SJCRH30 (cell line): ENCODE results near the gene CELSR1. TPM values are rescaled to one million over a fixed set of nuclear protein-coding genes. Genes with fewer than 3 reads are reported as not detected.
"Not testable (repeated sequence)": the region's sequence is repeated elsewhere in the genome, so short reads cannot be mapped to it uniquely, and the experiment has no call there.

Source experiments
- DNase-seq, 2 experiments: peaks; one replicate each; pipeline ENCODE4 v3.0.0-alpha.2; 2015 to 2020
- H3K27ac ChIP-seq: fragments of 250-450 bp; sonication (Bioruptor Pico); 2 replicates; pipeline ENCODE4 v1.5.1; 2020; ENCODE audit warnings: mild to moderate bottlenecking, moderate library complexity
- H3K27me3 ChIP-seq: fragments of 250-450 bp; sonication (Bioruptor Pico); 2 replicates; pipeline ENCODE4 v1.5.1; 2020; ENCODE audit warnings: mild to moderate bottlenecking, moderate library complexity
- H3K36me3 ChIP-seq: fragments of 250-450 bp; sonication (Bioruptor Pico); 2 replicates; pipeline ENCODE4 v1.5.1; 2020; ENCODE audit warnings: mild to moderate bottlenecking, moderate library complexity
- H3K4me1 ChIP-seq: fragments of 250-450 bp; sonication (Bioruptor Pico); 2 replicates; pipeline ENCODE4 v1.5.1; 2020; ENCODE audit warnings: mild to moderate bottlenecking, moderate library complexity
- H3K4me3 ChIP-seq: fragments of 250-450 bp; sonication (Bioruptor Pico); 2 replicates; pipeline ENCODE4 v1.5.1; 2020; ENCODE audit warnings: mild to moderate bottlenecking, moderate library complexity
- H3K9me3 ChIP-seq: fragments of 250-450 bp; sonication (Bioruptor Pico); replicated peaks from 2 replicates; pipeline ENCODE4 v1.5.1; 2020; ENCODE audit warnings: mild to moderate bottlenecking, moderate library complexity
- total RNA-seq: library from RNA; depleted of rRNA; stranded (reverse); fragments of >200 nt; shearing (Covaris generic); gene quantifications from 2 replicates; pipeline ENCODE4 v1.2.3, GENCODE V29; 2014

The CELSR1 gene
- total RNA-seq, 1 experiment from 2014 or later = not detected

GRCh38 chr22:46484156-46484860, 53.1 kb downstream of the CELSR1 start:
- H3K4me1 ChIP-seq = no peaks in the 10 kb centered on the region
- no peak overlapping the region for H3K4me3 ChIP-seq
- no peaks in the 10 kb centered on the region for H3K36me3 ChIP-seq
- peaks cover 10% of the 10 kb centered on the region for H3K27me3 ChIP-seq
- no peak overlapping the region for H3K27ac ChIP-seq
- peaks cover 5% of the 10 kb centered on the region; the same call in 1 of the 2 replicates for H3K9me3 ChIP-seq
- no peak for DNase-seq

GRCh38 chr22:46483353-46483752, 54.1 kb downstream of the CELSR1 start:
- Histone ChIP-seq H3K4me1 (no peaks in the 10 kb centered on the region), H3K4me3 (no peak overlapping the region), H3K27ac (no peak overlapping the region), H3K27me3 (peaks cover 17% of the 10 kb centered on the region), H3K36me3 (no peaks in the 10 kb centered on the region), H3K9me3 (peaks cover 5% of the 10 kb centered on the region; the same call in 1 of the 2 replicates)
- DNase-seq = no peak

DNA sequence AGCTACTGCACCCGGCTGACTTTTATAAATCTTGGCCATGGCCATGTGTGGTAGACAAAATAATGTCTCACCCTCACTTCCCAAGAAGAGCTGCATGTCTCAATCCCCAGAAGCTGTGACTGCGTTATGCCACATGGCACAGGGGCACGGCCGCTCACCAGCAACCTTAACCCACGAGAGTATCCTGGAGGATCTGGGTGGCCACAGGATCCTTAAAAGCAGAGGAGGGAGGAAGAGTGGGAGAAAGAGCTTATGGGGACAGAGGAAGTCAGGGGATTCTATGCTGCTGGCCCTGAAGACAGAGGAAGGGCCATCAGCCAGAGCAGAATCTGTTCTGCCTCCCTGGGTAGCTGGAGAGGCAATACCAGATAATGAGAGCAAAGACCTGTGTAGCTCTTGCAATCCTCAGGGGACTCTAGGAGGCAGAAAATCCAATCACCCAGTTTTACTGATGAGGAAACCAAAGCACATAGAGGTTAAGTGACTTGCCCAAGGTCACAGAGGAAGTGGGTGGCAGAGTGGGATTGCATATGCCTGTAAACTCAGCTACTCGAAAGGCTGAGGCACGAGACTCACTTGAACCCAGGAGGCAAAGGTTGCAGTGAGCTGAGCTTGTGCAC, 55.3 kb downstream of the CELSR1 start:
- H3K27me3 ChIP-seq = peaks cover 17% of the 10 kb centered on the region
- DNase-seq = no peak
- no peak overlapping the region for H3K4me3 ChIP-seq
- H3K27ac ChIP-seq = no peak overlapping the region
- no peaks in the 10 kb centered on the region for H3K36me3 ChIP-seq
- H3K4me1 ChIP-seq = no peaks in the 10 kb centered on the region
- peaks cover 5% of the 10 kb centered on the region; the same call in 1 of the 2 replicates for H3K9me3 ChIP-seq

- peaks cover 5% of the 10 kb centered on the region; the same call in 1 of the 2 replicates for H3K9me3 ChIP-seq
- H3K4me1 ChIP-seq = no peaks in the 10 kb centered on the region
- H3K4me3 ChIP-seq = no peak overlapping the region
- DNase-seq = no peak
- peaks cover 17% of the 10 kb centered on the region for H3K27me3 ChIP-seq
- H3K36me3 ChIP-seq = no peaks in the 10 kb centered on the region
- H3K27ac ChIP-seq = no peak overlapping the region
These were observed 56.0 kb downstream of the CELSR1 start for GRCh38 chr22:46481386-46481785.

GRCh38 chr22:46480396-46480795, 57.0 kb downstream of the CELSR1 start:
- Histone ChIP-seq H3K27me3 (peaks cover 17% of the 10 kb centered on the region), H3K4me1 (no peaks in the 10 kb centered on the region), H3K9me3 (peaks cover 5% of the 10 kb centered on the region; the same call in 1 of the 2 replicates), H3K4me3 (no peak overlapping the region), H3K27ac (no peak overlapping the region), H3K36me3 (no peaks in the 10 kb centered on the region)
- DNase-seq = no peak

DNA sequence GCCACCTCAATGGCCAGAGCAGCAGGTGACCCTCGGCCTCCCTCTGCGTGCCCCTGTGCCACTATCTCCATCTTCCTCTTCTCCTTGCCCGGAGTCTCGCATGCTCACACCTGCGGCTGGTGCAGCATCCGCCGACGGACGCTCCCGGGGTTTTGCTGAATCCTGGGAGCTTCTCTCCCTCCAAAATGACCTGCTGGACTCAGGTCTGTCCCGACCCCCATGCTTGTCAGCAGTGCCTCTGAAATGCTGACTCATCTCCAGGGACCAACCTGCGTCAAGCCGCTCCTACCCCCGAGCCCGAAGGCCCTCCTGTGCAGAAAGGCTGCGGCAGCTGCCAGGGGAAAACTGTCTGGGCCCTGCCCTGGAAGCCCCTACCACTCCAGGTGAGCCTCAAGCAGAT, 58.4 kb downstream of the CELSR1 start:
- no peak overlapping the region for H3K27ac ChIP-seq
- no peaks in the 10 kb centered on the region for H3K4me1 ChIP-seq
- H3K27me3 ChIP-seq = peaks cover 20% of the 10 kb centered on the region
- no peak overlapping the region for H3K4me3 ChIP-seq
- no peaks in the 10 kb centered on the region for H3K36me3 ChIP-seq
- no peak for DNase-seq
- H3K9me3 ChIP-seq = peaks cover 5% of the 10 kb centered on the region; the same call in 1 of the 2 replicates

DNA sequence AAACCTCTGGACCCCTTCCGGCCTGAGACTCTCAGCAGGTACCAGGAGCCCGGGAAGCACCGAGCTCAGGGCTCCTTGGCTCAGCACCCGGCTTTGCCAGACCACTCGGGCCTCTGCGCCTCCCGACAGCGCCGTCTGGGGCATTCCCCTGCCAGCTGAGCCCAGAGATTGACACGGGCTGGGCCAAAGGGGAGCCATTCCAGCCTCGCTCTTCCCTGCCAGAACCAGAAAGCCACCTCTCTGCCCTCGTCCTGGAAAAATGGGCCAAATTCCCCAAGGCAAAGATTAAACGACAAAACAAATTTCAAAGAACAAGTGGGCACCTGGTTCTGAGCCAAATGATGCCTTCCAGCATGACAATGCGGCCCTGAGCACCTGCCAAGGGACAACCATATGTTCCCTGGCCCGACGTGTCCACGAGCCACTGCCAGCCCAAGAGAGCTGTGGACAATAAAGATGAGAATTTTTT, 59.3 kb downstream of the CELSR1 start:
- DNase-seq = no peak
- H3K27me3 ChIP-seq = peaks cover 23% of the 10 kb centered on the region
- no peak overlapping the region for H3K4me3 ChIP-seq
- H3K36me3 ChIP-seq = no peaks in the 10 kb centered on the region
- H3K9me3 ChIP-seq = peaks cover 5% of the 10 kb centered on the region; the same call in 1 of the 2 replicates
- no peaks in the 10 kb centered on the region for H3K4me1 ChIP-seq
- no peak overlapping the region for H3K27ac ChIP-seq

GRCh38 chr22:46476547-46476941, 60.9 kb downstream of the CELSR1 start:
- Histone ChIP-seq H3K27me3 (peaks cover 21% of the 10 kb centered on the region), H3K36me3 (no peaks in the 10 kb centered on the region), H3K4me3 (no peak overlapping the region), H3K4me1 (no peaks in the 10 kb centered on the region), H3K27ac (no peak overlapping the region), H3K9me3 (no peaks in the 10 kb centered on the region)
- DNase-seq = no peak

- Histone ChIP-seq H3K36me3 (no peaks in the 10 kb centered on the region), H3K27me3 (peaks cover 12% of the 10 kb centered on the region), H3K27ac (no peak overlapping the region), H3K4me1 (no peaks in the 10 kb centered on the region), H3K4me3 (no peak overlapping the region), H3K9me3 (no peaks in the 10 kb centered on the region)
- no peak for DNase-seq
These were observed 63.4 kb downstream of the CELSR1 start for GRCh38 chr22:46473896-46474557.

DNA sequence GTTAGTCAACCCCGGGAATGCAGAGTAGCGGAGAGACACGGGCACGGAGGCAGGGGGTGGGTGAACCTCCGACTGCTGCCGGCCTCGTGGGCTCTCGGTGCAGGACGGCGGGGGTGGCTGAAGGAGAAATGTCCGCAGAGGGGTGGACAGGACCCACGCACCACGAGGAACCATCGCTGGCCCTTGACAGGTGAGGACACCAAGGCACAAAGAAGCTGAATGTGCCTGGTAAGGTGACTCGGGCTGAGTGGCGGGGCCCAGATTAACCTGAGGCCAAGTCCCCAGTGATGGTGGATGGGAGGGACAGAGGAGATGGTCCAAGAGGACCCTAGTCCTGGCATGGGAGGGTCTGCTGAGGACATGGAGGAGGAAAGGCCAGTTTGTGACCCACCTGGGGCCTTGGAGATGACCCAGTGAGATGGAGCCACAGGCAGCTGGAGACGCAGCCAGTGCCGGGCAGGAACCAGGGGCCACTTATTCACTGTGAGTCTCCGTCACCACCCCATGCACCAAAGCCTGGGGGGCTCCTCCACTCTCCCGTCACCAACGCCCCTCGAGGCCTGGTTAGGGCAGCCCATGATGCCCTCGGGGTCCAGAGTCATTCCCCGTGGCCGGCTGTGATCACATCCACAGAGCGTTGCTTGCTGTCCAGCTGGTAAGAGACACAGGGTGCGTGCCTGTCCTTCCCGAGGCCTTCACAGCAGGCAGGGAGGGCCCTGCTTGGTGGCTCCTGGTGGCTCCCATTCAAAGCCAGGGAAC, 64.2 kb downstream of the CELSR1 start:
- H3K4me1 ChIP-seq = no peaks in the 10 kb centered on the region
- H3K4me3 ChIP-seq = no peak overlapping the region
- no peak for DNase-seq
- no peaks in the 10 kb centered on the region for H3K36me3 ChIP-seq
- peaks cover 6% of the 10 kb centered on the region for H3K27me3 ChIP-seq
- H3K9me3 ChIP-seq = no peaks in the 10 kb centered on the region
- H3K27ac ChIP-seq = no peak overlapping the region

DNA sequence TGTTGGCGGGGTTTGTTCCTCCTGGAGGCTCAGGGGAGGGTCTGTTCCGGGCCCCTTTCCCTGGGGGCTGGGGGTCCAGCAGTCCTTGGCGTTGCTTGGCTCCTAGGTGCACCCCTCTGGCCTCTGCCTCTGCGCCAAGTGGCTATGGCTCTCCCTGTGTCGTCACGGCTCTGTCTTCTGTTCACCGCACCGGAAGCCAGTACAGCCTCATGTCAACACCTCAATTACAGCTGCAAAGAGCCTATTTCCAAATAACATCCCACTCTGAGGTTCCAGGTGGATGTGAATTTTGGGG, 64.8 kb downstream of the CELSR1 start:
- H3K9me3 ChIP-seq = no peaks in the 10 kb centered on the region
- peaks cover 6% of the 10 kb centered on the region for H3K27me3 ChIP-seq
- no peaks in the 10 kb centered on the region for H3K4me1 ChIP-seq
- no peak overlapping the region for H3K27ac ChIP-seq
- no peak overlapping the region for H3K4me3 ChIP-seq
- H3K36me3 ChIP-seq = no peaks in the 10 kb centered on the region
- DNase-seq = no peak

DNA sequence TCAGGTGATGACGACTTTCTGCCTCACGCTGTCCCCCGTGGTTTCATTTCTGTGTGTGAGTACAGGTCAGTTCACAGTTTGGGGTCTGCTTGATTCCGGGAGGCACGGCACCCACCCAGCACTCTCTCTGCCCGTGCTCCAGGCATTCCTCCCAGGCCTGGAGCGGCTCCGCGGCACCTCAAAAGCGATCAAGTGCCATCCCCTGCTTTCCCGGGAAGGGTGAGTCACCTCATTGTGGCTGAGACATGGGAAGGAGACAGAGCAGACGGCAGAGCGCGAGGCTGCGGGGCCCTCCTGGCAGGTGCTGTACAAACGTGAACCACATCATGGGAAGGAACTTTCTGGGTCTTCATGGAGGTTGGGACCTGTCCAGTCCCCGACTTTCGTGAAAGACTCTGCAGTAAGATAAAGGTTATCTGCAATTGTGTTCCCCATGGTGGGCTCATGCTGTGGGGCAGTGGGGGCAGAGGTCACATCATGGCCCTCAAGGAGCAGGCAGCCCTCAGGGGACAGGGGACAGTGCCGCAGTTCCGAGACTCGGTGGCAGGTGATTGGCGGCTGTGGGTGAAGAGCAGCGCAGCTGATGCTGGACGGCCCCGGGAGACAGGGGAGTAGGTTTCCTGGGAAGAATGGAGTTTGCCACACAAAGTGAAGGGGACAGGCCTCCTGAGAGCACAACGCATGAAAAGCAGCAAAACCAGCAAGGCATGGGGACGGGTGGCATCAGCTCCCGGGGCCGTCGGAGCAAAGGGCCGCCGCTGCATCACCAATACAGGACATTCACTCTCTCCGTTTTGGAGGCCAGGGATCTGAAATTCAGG, 65.3 kb downstream of the CELSR1 start:
- Histone ChIP-seq H3K27ac (no peak overlapping the region), H3K4me3 (no peak overlapping the region), H3K4me1 (no peaks in the 10 kb centered on the region), H3K27me3 (peaks cover 6% of the 10 kb centered on the region), H3K36me3 (no peaks in the 10 kb centered on the region), H3K9me3 (no peaks in the 10 kb centered on the region)
- DNase-seq = no peak

DNA sequence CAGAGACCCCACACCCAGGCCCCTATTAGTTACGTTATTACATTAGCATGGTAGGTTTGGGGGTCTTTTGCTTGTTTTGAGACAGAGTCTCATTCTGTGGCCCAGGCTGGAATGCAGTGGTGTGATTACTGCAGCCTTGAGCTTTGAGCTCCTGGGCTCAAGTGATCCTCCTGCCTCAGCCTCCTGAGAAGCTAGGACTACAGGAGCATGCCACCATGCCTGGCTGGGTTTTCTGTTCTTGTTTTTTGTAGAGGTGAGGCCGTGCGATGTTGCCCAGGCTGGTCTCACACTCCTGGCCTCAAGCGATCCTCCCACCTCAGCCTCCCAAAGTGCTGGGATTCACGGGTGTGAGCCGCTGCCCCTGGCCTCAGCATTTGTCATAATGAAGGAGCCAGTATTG, 66.1 kb downstream of the CELSR1 start:
- not testable (repeated sequence) for H3K4me3 ChIP-seq, H3K9me3 ChIP-seq, H3K27ac ChIP-seq, H3K4me1 ChIP-seq, H3K27me3 ChIP-seq, DNase-seq, H3K36me3 ChIP-seq

DNA sequence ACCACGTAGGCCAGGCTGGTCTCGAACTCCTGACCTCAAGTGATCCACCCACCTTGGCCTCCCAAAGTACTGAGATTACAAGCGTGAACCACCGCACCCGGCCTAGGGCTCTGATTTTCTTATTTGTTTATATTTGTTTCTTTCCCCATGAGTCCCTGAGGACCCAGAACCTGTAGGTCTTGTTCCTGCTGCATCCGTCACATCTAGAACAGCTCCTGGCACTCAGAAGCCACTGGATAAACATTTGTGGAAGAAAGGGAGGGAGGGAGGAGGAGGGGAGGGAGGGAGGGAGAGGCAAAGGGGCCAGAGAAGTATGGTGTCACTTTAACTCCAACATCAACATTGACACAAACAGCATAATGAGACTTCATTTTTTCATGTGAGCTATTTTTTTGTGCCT, 67.7 kb downstream of the CELSR1 start:
- no peak for DNase-seq
- no peaks in the 10 kb centered on the region for H3K4me1 ChIP-seq
- no peak overlapping the region for H3K27ac ChIP-seq
- no peaks in the 10 kb centered on the region for H3K9me3 ChIP-seq
- no peak overlapping the region for H3K4me3 ChIP-seq
- peaks cover 3% of the 10 kb centered on the region; the same call in 1 of the 2 replicates for H3K27me3 ChIP-seq
- no peaks in the 10 kb centered on the region for H3K36me3 ChIP-seq
